GM21723 (cell line): Measurements from ENCODE around the gene PLAU.
"Not testable (repeated sequence)": the region's sequence is repeated elsewhere in the genome, so short reads cannot be mapped to it uniquely, and the experiment has no call there.

Experiments used
- ATAC-seq: cut with Tn5 transposase; IDR thresholded peaks from one replicate; pipeline ENCODE4 v1.9.1; 2021; ENCODE audit warnings: mild to moderate bottlenecking, moderate library complexity; ENCODE audit not compliant: unreplicated experiment

Gene PLAU

GRCh38 chr10:73876566-73876965, 34.4 kb upstream of the PLAU start:
- no peak for ATAC-seq

GRCh38 chr10:73876971-73877370, 34.0 kb upstream of the PLAU start:
- no peak for ATAC-seq

GRCh38 chr10:73877533-73878160, 33.3 kb upstream of the PLAU start:
- ATAC-seq = no peak

- ATAC-seq = no peak
Measured at GRCh38 chr10:73878365-73878764, 32.6 kb upstream of the PLAU start.

GRCh38 chr10:73879296-73880173, 31.4 kb upstream of the PLAU start:
- peak; percentile 74 for ATAC-seq

- no peak for ATAC-seq
Measured at GRCh38 chr10:73881221-73881919, 29.6 kb upstream of the PLAU start.

- no peak for ATAC-seq
Measured at GRCh38 chr10:73884017-73884416, 26.9 kb upstream of the PLAU start.

- ATAC-seq = peak; percentile 68
Measured at GRCh38 chr10:73886085-73886529, 24.8 kb upstream of the PLAU start.

GRCh38 chr10:73886661-73887293, 24.2 kb upstream of the PLAU start:
- no peak for ATAC-seq

- no peak for ATAC-seq
Measured at GRCh38 chr10:73887294-73888039, 23.5 kb upstream of the PLAU start.

- no peak for ATAC-seq
Measured at GRCh38 chr10:73888514-73888913, 22.4 kb upstream of the PLAU start.

GRCh38 chr10:73889014-73889413, 21.9 kb upstream of the PLAU start:
- no peak for ATAC-seq

GRCh38 chr10:73889416-73889815, 21.5 kb upstream of the PLAU start:
- not testable (repeated sequence) for ATAC-seq

- ATAC-seq = no peak
Measured at GRCh38 chr10:73890261-73890660, 20.7 kb upstream of the PLAU start.

- ATAC-seq = not testable (repeated sequence)
Measured at GRCh38 chr10:73890830-73891229, 20.1 kb upstream of the PLAU start.

GRCh38 chr10:73891540-73891939, 19.4 kb upstream of the PLAU start:
- ATAC-seq = no peak

GRCh38 chr10:73892310-73893030, 18.5 kb upstream of the PLAU start:
- no peak for ATAC-seq

- ATAC-seq = no peak
Measured at GRCh38 chr10:73893426-73893825, 17.5 kb upstream of the PLAU start.

GRCh38 chr10:73894245-73894971, 16.5 kb upstream of the PLAU start:
- ATAC-seq = no peak
